Fibroblast of the aortic adventitia (primary cell): ENCODE measurements around the gene ETAA1. TPM values are rescaled to one million over a fixed set of nuclear protein-coding genes. Genes with fewer than 3 reads are reported as not detected.

ENCODE experiments used
- DNase-seq: peaks from one replicate; pipeline ENCODE4 v3.0.0-alpha.2; 2010; ENCODE audit warnings: low read depth
- H3K4me3 ChIP-seq: 2 replicates; pipeline ENCODE4 v1.5.1; 2011; ENCODE audit warnings: low read depth, mild to moderate bottlenecking, control low read depth, low read length, moderate library complexity
- total RNA-seq: library from RNA; depleted of rRNA; stranded (reverse); fragments of >200 nt; gene quantifications from 2 replicates; pipeline ENCODE4 v1.2.3, GENCODE V29; 2012; ENCODE audit warnings: low replicate concordance
- TF ChIP-seq, protein P1 (sequence below): IDR thresholded peaks from 2 replicates; pipeline ENCODE4 v1.5.1; 2011; ENCODE audit warnings: mild to moderate bottlenecking, low read length, control low read depth, inconsistent platforms; ENCODE audit not compliant: insufficient read depth

ETAA1 gene
- total RNA-seq, 1 donor, result 27.6 TPM

DNA sequence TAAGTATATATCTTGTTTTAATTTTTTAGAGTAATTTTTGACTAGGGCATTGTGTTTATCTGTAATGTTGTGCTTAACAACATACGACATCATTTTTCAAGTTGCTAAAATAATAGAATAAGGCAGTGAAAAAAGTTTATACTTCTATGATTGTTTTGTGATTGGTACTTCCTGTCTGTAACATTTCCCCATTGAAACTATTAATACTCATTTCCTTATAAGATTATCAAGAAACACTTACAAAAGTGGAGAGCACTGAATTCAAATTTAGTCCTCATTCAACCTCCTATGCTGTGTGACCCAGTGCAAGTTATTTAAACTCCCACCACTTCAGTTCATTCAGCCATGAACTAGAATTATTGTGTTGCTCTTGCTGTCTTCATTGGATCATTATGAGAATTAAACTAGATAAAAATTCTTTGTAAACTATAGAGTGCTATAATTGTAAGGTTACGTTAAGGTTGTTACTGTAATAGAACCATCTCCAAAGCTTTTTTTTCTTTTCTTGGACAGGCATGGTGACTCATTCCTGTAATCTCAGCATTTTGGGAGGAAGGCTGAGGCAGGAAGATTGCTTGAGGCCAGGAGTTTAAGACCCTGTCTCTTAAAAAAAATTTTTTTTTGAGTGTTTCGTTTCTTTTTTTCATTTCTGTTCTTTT, 2.8 kb downstream of the ETAA1 start:
- H3K4me3 ChIP-seq, result no peak overlapping the region
- TF ChIP-seq, protein P1, sequence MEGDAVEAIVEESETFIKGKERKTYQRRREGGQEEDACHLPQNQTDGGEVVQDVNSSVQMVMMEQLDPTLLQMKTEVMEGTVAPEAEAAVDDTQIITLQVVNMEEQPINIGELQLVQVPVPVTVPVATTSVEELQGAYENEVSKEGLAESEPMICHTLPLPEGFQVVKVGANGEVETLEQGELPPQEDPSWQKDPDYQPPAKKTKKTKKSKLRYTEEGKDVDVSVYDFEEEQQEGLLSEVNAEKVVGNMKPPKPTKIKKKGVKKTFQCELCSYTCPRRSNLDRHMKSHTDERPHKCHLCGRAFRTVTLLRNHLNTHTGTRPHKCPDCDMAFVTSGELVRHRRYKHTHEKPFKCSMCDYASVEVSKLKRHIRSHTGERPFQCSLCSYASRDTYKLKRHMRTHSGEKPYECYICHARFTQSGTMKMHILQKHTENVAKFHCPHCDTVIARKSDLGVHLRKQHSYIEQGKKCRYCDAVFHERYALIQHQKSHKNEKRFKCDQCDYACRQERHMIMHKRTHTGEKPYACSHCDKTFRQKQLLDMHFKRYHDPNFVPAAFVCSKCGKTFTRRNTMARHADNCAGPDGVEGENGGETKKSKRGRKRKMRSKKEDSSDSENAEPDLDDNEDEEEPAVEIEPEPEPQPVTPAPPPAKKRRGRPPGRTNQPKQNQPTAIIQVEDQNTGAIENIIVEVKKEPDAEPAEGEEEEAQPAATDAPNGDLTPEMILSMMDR, result no peak
- DNase-seq, result peak; percentile 66

DNA sequence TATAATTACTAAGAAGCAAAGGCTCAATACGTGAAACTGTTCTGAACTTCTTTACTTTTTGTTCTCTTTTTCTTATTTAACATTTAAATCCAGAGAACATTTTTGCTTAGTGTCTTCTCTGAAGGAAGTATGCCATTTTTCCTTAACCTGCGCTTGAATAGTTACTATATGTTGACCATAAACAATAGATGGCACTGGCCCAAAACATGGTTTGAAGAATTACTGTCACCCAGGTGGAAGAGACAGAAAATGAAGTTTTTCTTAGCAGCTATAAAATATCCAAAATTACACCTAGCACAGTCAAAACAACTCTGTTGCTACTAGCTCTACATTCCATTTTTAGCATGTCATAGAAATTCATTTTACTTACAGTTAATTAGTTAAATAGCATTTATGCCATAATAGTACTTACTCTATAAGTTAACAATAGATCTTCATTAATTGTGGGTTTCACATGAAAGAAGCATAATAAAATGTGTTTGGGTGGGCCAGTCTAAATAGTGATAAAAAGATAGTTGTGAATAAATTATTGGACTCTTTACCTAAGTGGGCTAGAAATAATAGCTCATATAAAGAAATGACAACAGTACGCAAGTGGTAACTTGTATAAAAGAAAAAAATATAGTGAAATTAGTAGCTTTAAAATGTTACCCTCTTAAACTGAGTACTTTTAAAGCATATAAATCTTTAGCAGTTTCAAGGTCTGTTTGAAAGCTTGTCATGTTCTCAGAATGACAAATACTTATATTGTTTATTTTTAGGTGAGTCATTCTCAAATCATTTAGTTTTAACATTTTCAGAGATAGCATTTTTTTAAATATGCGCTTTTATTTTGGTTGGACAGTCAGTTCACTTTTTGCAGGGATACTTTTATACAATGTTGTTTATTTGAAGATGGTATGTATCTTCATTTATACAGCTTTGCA, 3.7 kb downstream of the ETAA1 start:
- DNase-seq, result peak; percentile 45
- TF ChIP-seq, protein P1, result no peak
- H3K4me3 ChIP-seq, result no peak overlapping the region

DNA sequence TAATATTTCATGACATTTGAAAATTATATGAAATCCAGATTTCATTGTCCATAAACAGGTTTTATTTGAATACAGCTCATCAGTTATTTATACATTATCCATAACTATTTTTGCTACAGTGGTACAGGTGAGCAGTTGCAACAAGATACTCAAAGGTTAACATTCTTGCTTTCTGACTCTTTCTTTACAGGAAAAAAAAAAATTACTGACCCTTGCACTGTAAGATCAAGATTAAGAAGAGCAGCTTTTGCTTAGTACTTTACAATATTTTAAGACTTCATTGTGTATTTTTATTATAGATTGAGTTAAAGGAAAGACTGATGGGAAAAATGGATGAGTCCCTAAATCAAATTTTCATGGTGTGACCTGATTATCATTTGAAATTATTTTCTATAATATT, 11.2 kb downstream of the ETAA1 start:
- TF ChIP-seq, protein P1, result no peak
- no peak overlapping the region for H3K4me3 ChIP-seq
- no peak for DNase-seq

DNA sequence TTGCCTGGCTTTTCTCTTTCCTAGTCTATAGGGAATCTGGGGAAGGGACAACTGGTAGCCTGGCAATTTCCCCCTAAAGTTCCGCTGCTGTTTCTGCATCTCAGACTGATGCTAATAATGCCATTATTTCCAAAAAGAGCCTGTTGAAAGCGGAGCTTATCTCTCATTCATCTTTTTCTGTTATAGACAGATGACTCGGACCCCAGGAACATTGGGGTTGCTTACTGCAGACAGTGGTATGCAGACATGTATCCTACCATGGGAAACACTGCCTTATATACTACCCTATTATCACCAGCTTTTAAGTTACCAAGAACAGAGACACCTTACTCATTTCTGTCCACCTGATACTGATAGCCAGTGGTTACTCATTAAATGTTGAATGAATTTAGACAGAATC, 15.3 kb downstream of the ETAA1 start:
- H3K4me3 ChIP-seq, result no peak overlapping the region
- TF ChIP-seq, protein P1, result no peak
- DNase-seq, result no peak

DNA sequence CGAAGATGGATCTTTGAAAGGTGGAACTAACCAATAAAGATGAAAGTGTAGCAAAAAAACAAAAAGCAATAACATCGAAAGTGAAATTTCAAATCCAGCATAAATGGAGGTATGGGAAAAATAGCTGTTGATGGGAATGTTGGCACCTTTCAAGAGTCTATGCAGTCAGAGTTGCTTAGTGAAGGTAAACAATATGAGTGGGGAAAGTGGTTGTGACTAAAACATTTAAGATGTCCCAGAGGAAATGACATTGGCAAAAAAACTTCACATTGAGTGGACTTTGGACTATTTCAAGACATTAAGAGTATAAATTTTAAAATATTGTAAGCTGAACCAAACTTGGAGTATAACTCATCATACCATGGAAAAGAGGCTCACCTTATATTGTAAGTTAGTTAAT, 17.7 kb downstream of the ETAA1 start:
- TF ChIP-seq, protein P1, result no peak
- no peak overlapping the region for H3K4me3 ChIP-seq
- no peak for DNase-seq

DNA sequence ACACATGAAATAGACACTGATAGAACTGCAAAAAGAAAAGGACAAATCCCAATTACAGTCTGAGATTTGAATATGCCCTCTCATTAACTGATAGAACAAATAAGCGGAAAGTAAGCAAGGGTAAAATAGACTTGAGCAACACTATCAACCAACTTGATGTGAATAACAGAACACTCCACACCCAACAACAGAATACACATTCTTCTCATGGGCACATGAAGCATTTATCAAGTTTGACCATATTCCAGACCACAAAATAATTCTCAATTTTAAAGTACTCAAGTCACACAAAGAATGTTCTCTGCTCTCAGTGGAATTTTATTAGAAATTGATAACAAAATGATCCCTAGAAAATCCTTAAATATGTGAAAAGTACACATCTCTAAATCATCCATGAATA, 19.0 kb downstream of the ETAA1 start:
- TF ChIP-seq, protein P1, result no peak
- DNase-seq, result peak; percentile 19
- H3K4me3 ChIP-seq, result no peak overlapping the region
